NB4 (cell line): Measurements from ENCODE around the gene EPC1.

Experiments used
- MYC ChIP-seq: IDR thresholded peaks from 2 replicates; pipeline ENCODE4 v1.6.1; 2011; ENCODE audit warnings: low read depth, low read length
- POLR2A ChIP-seq: IDR thresholded peaks from 2 replicates; pipeline ENCODE4 v1.6.1; 2011; ENCODE audit warnings: mild to moderate bottlenecking; ENCODE audit not compliant: insufficient read length; ENCODE audit errors: extremely low read depth
- TF ChIP-seq, protein P1 (sequence below): IDR thresholded peaks from one replicate; pipeline ENCODE4 v1.5.1; 2012; ENCODE audit warnings: low read depth, low read length
- TF ChIP-seq, protein P2 (sequence below): IDR thresholded peaks from 2 replicates; pipeline ENCODE4 v1.6.1; 2011; ENCODE audit warnings: low read depth, low read length

GRCh38 chr10:32362571-32362970 is 15.6 kb upstream of the EPC1 start:
- TF ChIP-seq, protein P1, sequence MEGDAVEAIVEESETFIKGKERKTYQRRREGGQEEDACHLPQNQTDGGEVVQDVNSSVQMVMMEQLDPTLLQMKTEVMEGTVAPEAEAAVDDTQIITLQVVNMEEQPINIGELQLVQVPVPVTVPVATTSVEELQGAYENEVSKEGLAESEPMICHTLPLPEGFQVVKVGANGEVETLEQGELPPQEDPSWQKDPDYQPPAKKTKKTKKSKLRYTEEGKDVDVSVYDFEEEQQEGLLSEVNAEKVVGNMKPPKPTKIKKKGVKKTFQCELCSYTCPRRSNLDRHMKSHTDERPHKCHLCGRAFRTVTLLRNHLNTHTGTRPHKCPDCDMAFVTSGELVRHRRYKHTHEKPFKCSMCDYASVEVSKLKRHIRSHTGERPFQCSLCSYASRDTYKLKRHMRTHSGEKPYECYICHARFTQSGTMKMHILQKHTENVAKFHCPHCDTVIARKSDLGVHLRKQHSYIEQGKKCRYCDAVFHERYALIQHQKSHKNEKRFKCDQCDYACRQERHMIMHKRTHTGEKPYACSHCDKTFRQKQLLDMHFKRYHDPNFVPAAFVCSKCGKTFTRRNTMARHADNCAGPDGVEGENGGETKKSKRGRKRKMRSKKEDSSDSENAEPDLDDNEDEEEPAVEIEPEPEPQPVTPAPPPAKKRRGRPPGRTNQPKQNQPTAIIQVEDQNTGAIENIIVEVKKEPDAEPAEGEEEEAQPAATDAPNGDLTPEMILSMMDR, result no peak
- TF ChIP-seq, protein P2, sequence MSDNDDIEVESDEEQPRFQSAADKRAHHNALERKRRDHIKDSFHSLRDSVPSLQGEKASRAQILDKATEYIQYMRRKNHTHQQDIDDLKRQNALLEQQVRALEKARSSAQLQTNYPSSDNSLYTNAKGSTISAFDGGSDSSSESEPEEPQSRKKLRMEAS, result no peak
- TF ChIP-seq MYC, result no peak
- TF ChIP-seq POLR2A, result no peak
